SU-DHL-6 (cell line): ENCODE measurements around the gene DIAPH3.

ENCODE experiments used
- CTCF ChIP-seq: fragments of 200-600 bp; sonication (generic); IDR thresholded peaks from one replicate; pipeline ENCODE4 v1.5.1; 2017; ENCODE audit warnings: antibody characterized with exemption, mild to moderate bottlenecking, low read length, moderate library complexity; ENCODE audit not compliant: insufficient read depth, poor library complexity, severe bottlenecking
- EZH2phosphoT487 ChIP-seq: fragments of 200-600 bp; sonication (generic), shearing (Covaris generic); conservative IDR thresholded peaks from 2 replicates; pipeline ENCODE4 v1.6.1; 2018; ENCODE audit warnings: mild to moderate bottlenecking, antibody characterized with exemption, low read length, moderate library complexity, mixed read lengths

- TF ChIP-seq CTCF = no peak
- no peak for TF ChIP-seq EZH2phosphoT487
Observed at GRCh38 chr13:59874973-59875372, 288.8 kb downstream of the DIAPH3 start.
